NCI-H146 treated with DMSO at 0.1 percent for 48 hours (cell line): ENCODE results near the gene FAM168B.

ENCODE experiments used
- DNase-seq: peaks from one replicate; lab custom pipeline; 2025; ENCODE audit not compliant: unreplicated experiment; lab: John Stamatoyannopoulos, UW

FAM168B gene

GRCh38 chr2:131040661-131041401 is 52.4 kb downstream of the FAM168B start:
- no peak for DNase-seq

- DNase-seq: no peak
These were observed 53.2 kb downstream of the FAM168B start for GRCh38 chr2:131039908-131040660.

- DNase-seq: no peak
These were observed 53.7 kb downstream of the FAM168B start for GRCh38 chr2:131039535-131039907.

- DNase-seq: no peak
These were observed 54.2 kb downstream of the FAM168B start for GRCh38 chr2:131039101-131039440.

GRCh38 chr2:131038258-131039100 is 54.8 kb downstream of the FAM168B start:
- no peak for DNase-seq

- no peak for DNase-seq
These were observed 55.6 kb downstream of the FAM168B start for GRCh38 chr2:131037398-131038257.

- DNase-seq: no peak
These were observed 56.4 kb downstream of the FAM168B start for GRCh38 chr2:131036696-131037397.

GRCh38 chr2:131036269-131036668 is 57.0 kb downstream of the FAM168B start:
- no peak for DNase-seq

- no peak for DNase-seq
These were observed 57.4 kb downstream of the FAM168B start for GRCh38 chr2:131035826-131036231.

- DNase-seq: no peak
These were observed 58.0 kb downstream of the FAM168B start for GRCh38 chr2:131035112-131035825.

- no peak for DNase-seq
These were observed 58.9 kb downstream of the FAM168B start for GRCh38 chr2:131034122-131035051.

GRCh38 chr2:131033786-131034121 is 59.5 kb downstream of the FAM168B start:
- no peak for DNase-seq

GRCh38 chr2:131032393-131032836 is 60.8 kb downstream of the FAM168B start:
- no peak for DNase-seq

GRCh38 chr2:131031875-131032274 is 61.4 kb downstream of the FAM168B start:
- DNase-seq: no peak

GRCh38 chr2:131031431-131031841 is 61.8 kb downstream of the FAM168B start:
- DNase-seq: no peak

- no peak for DNase-seq
These were observed 62.7 kb downstream of the FAM168B start for GRCh38 chr2:131030478-131030971.

GRCh38 chr2:131029812-131030211 is 63.4 kb downstream of the FAM168B start:
- DNase-seq: no peak
